Kidney tubule cell (primary cell): ENCODE results near the gene SNX32.
"Not testable (repeated sequence)": the region's sequence is repeated elsewhere in the genome, so short reads cannot be mapped to it uniquely, and the experiment has no call there.

Experiments used
- DNase-seq: peaks from one replicate; pipeline ENCODE4 v3.0.0-alpha.2; 2018; ENCODE audit warnings: low spot score

Gene SNX32

GRCh38 chr11:65886826-65887722 lies 53.3 kb downstream of the SNX32 start:
- DNase-seq, result no peak

GRCh38 chr11:65887723-65888162 lies 54.0 kb downstream of the SNX32 start:
- peak; percentile 73 for DNase-seq

DNA sequence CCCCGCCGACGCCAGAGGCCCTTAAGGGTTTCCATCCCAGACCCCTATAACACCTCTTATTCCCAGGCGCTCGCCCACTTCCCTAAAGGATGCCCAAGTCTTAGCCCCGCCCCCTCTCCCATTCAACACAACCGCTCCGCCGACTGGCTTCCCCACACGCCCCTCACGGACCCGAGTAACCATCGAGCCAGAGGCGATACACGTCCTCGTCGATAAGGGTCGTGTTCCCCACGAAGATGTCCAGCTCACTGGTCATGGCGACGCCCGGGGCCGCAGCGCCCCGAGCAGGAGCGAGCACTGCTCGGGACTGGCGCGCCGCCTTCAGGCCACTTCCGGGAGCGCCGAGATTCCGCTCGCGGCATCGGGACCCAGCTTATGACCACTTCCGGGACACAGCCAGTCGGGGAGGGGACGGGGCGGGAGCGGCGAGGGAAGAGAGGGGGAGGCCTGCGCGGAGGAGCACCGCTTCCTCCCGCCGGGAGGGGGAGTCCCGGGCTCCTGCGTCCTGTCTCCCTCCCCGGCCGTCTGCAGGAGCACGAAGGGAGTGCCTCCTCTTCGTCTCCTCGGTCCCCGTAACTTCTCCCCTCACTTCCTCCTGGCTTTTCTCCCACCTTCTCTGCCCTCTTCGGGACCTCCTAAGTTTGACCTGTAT lies 54.5 kb downstream of the SNX32 start, which contains the start of gene FIBP:
FIBP (minus strand) TSS at position 309 of the 652 bp plus-strand sequence; CDS start at position 256, 53 bp downstream.
- peak; percentile 97 for DNase-seq

- peak; percentile 96 for DNase-seq
Measured at GRCh38 chr11:65890324-65891218, 56.8 kb downstream of the SNX32 start, which contains the start of gene CCDC85B. CCDC85B (plus strand) TSS chr11:65890673; CDS start chr11:65890784, 111 bp downstream.

- DNase-seq, result no peak
Measured at GRCh38 chr11:65891219-65892136, 57.7 kb downstream of the SNX32 start.

DNA sequence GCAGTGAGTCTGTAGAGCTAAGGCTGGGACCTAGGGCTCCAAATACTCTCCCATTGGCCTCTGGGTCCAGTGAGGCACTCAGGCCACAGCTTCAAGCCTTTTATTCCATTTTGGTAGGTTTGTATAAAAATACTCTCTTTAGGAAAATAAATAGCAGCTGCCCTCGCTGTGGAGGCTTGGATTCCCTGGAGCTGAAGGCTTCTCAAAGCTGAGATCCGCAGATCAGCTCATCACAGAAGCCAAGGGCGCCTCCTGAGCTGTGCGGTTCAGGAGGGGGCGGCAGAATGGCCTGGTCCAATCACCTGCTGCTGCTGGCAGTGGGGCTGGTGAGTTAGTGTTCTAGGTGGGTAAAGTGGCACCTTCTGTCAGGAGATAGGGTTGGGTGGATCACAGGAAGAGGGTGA lies 58.4 kb downstream of the SNX32 start:
- not testable (repeated sequence) for DNase-seq

DNA sequence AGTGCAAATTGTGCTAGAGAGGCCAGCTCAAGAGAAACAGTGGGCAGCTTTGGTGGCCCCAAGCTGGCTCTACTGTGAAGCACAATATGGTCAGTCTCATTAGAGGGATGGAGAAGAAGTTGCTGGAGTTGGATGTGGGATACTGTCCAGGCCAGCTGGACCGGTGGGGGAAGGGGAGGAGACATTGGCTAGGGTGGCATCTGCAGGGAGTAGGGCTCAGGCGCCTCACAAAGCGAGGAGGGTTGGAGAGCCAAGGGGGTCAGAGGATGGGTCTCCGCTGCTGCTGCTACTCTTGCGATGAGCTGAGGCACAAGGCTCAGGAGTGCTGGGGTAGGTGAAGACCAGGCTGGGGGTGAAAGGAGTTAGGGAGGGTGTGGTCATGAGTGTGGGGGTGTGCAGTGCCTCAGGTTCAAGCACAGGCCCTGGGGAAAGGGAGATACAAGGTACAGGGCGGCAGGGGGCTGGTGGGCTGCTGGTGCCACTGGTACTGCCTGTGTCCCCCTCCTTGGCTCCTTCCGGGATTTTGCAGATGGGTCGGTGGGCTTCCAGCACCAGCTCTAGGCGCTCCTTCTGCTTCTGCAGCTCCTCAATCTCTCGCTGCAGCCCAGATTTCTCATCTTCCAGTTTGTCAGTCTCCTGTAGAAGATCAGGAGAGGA lies 59.0 kb downstream of the SNX32 start:
- DNase-seq, result no peak

GRCh38 chr11:65894034-65894591 lies 60.4 kb downstream of the SNX32 start:
- no peak for DNase-seq

DNA sequence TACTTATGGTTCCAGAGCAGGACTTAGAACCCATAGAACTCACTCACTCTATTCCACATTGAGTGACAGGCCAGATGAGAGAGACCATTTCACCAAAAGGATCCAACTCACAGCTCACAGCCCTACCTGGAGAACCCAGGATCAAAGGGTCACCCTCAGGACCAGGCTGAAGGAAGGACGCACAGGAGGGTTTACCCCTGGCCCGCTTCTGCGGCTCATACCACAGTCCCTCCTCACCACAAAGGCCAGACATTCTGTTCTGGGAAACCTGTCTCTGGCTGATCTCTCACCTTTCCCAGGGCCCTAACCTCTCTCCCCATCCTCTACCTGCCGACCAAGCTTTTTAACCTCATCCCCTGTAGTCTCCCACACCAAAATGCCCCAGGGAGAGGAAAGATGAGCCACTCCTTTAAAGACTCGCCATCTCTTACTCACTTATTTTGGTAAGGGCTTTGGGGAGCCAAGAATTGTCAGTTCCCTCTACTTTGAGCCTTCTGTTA lies 61.8 kb downstream of the SNX32 start:
- DNase-seq, result no peak

- DNase-seq, result no peak
Measured at GRCh38 chr11:65896034-65896999, 62.6 kb downstream of the SNX32 start.

GRCh38 chr11:65897020-65897471 lies 63.3 kb downstream of the SNX32 start:
- DNase-seq, result no peak

- no peak for DNase-seq
Measured at GRCh38 chr11:65898656-65899355, 65.0 kb downstream of the SNX32 start.

GRCh38 chr11:65899356-65900124 lies 65.8 kb downstream of the SNX32 start:
- peak; percentile 92 for DNase-seq

DNA sequence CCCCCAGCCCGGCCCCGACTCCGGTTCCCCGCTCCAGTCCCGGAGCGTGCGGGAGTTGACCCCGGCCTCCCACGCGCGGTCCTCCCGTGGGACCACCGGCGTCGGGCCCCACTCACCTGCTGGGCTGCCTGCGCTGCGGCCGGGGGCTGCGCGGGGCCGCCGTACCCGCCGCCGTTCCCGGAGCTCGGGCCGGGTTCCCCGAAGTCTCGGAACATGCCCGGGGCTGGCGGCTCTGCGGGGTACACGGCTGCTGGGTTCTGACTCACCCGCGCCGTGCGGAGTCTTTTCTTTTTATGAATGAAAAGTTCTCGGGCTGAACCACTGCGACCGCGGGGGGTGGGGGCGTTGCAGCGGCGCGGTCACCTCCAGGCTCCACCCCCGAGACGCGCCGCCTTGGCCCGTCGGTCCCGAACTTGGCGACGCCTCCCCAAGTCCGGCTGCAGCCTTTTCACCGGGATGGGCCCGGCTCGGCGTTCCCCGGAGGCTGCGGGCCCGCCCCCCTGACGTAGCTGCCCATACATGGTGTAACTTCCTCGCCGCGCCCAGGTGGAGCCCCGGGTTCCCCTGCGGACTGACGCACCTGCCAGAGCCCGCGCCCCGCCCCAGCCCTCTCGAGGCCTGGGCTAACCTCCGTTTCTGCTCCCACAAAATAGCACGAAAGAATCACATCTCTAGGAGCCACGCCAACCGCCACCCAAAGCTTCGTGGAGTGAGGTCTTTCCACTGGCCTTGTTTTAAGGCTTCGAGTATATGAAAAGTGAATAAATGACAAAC lies 66.5 kb downstream of the SNX32 start, which contains the start of gene FOSL1:
FOSL1 (minus strand) TSS at position 264 of the 774 bp plus-strand sequence; CDS start at position 215, 49 bp downstream.
- peak; percentile 99 for DNase-seq

DNA sequence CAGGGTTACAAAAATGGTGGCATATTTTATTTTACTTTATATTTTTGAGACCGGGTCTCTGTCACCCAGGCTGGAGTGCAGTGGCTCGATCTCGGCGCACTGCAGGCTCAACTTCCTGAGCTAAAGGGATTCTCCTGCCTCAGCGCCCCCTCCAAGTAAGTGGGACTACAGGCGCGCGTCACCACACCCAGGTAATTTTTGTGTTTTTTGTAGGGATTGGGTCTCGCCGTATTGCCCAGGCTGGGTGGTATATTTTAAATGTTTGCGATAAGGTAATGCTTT lies 67.1 kb downstream of the SNX32 start:
- no peak for DNase-seq

- DNase-seq, result peak; percentile 97
Measured at GRCh38 chr11:65903068-65903481, 69.3 kb downstream of the SNX32 start.
